HepG2 (cell line): ENCODE results near the gene GRB10. TPM values are rescaled to one million over a fixed set of nuclear protein-coding genes. Genes with fewer than 3 reads are reported as not detected.

Experiments used
- AHR ChIP-seq: IDR thresholded peaks from 2 replicates; pipeline ENCODE4 v1.6.1; 2018; ENCODE audit warnings: missing genetic modification reagents, missing compliant biosample characterization
- ARNT2 ChIP-seq: sonication (generic); formaldehyde crosslinking; IDR thresholded peaks from 2 replicates; pipeline ENCODE4 v1.8.0; 2022; ENCODE audit warnings: mild to moderate bottlenecking, low read depth, missing genetic modification reagents, moderate library complexity
- ARNTL ChIP-seq: sonication (generic); formaldehyde crosslinking; IDR thresholded peaks from 2 replicates; pipeline ENCODE4 v1.4.0; 2020; ENCODE audit warnings: mild to moderate bottlenecking, missing genetic modification reagents
- CEBPZ ChIP-seq: IDR thresholded peaks from 2 replicates; pipeline ENCODE4 v1.6.1; 2012; ENCODE audit warnings: low read length, improper control_type of control experiment
- ELF1 ChIP-seq: sonication (generic); formaldehyde crosslinking; IDR thresholded peaks from 2 replicates; pipeline ENCODE4 v1.4.0; 2020; ENCODE audit warnings: missing genetic modification reagents
- GLI4 ChIP-seq: sonication (generic); formaldehyde crosslinking; IDR thresholded peaks from 2 replicates; pipeline ENCODE4 v1.5.1; 2020; ENCODE audit warnings: missing genetic modification reagents, mild to moderate bottlenecking, moderate library complexity, borderline replicate concordance
- HNRNPUL1 ChIP-seq: fragments of 200-400 bp; formaldehyde crosslinking; IDR thresholded peaks from 2 replicates; pipeline ENCODE4 v1.6.1; 2017; ENCODE audit warnings: low read depth, mild to moderate bottlenecking, low read length, moderate library complexity
- ISX ChIP-seq: sonication (generic); formaldehyde crosslinking; conservative IDR thresholded peaks from 2 replicates; pipeline ENCODE4 v1.5.0; 2020; ENCODE audit warnings: missing genetic modification reagents
- NR2F6 ChIP-seq, 2 experiments: IDR thresholded peaks; 2 replicates each; pipeline ENCODE4 v1.6.1; 2016; ENCODE audit warnings: antibody characterized with exemption in 1 of 2, mild to moderate bottlenecking in 1 of 2
- SMYD3 ChIP-seq: sonication (generic); formaldehyde crosslinking; IDR thresholded peaks from 2 replicates; pipeline ENCODE4 v1.8.1; 2023; ENCODE audit warnings: mild to moderate bottlenecking, missing genetic modification reagents
- THRA ChIP-seq: sonication (generic); formaldehyde crosslinking; IDR thresholded peaks from 2 replicates; pipeline ENCODE4 v1.4.0; 2020; ENCODE audit warnings: missing genetic modification reagents, borderline replicate concordance
- ZBTB1 ChIP-seq: sonication (generic); formaldehyde crosslinking; IDR thresholded peaks from 2 replicates; pipeline ENCODE4 v1.4.0; 2020; ENCODE audit warnings: missing genetic modification reagents, borderline replicate concordance
- ZHX2 ChIP-seq, 2 experiments: sonication (generic) in 1 of 2; formaldehyde crosslinking in 1 of 2; IDR thresholded peaks; 2 replicates each; pipeline versions ENCODE4 v1.6.1 to v1.9.0; 2014 to 2022; ENCODE audit warnings: antibody characterized with exemption in 1 of 2, borderline replicate concordance in 1 of 2, inconsistent platforms in 1 of 2, low read depth in 1 of 2, missing genetic modification reagents in 1 of 2
- ZNF160 ChIP-seq: sonication (generic); formaldehyde crosslinking; IDR thresholded peaks from 2 replicates; pipeline ENCODE4 v1.8.0; 2022; ENCODE audit warnings: mild to moderate bottlenecking, inconsistent platforms, missing genetic modification reagents
- ZNF20 ChIP-seq: sonication (generic); formaldehyde crosslinking; IDR thresholded peaks from 2 replicates; pipeline ENCODE4 v1.4.0; 2020; ENCODE audit warnings: mild to moderate bottlenecking, moderate library complexity, missing genetic modification reagents
- ZNF343 ChIP-seq: sonication (generic); formaldehyde crosslinking; IDR thresholded peaks from 2 replicates; pipeline ENCODE4 v1.4.0; 2020; ENCODE audit warnings: mild to moderate bottlenecking, missing genetic modification reagents
- ZNF83 ChIP-seq: sonication (generic); formaldehyde crosslinking; IDR thresholded peaks from 2 replicates; pipeline ENCODE4 v1.4.0; 2020; ENCODE audit warnings: missing genetic modification reagents, mild to moderate bottlenecking, borderline replicate concordance
- ZSCAN29 ChIP-seq: sonication (generic); formaldehyde crosslinking; conservative IDR thresholded peaks from 2 replicates; pipeline ENCODE4 v1.4.0; 2020; ENCODE audit warnings: mild to moderate bottlenecking, missing genetic modification reagents
- polyA plus RNA-seq, 8 experiments: library from polyadenylated mRNA; depleted of rRNA in 3 of 8; stranded (reverse) in 7 of 8; unstranded in 1 of 8; fragments of >200 nt; fragmentation: Illumina TruSeq in 4 of 8; extraction: Trizol in 4 of 8; gene quantifications; 2 replicates each; pipeline versions ENCODE4 v1.2.1 to v1.2.3, GENCODE V29; 2011 to 2016; ENCODE audit warnings: low read depth in 4 of 8, missing spikeins in 1 of 8, mixed read lengths in 1 of 8; ENCODE audit not compliant: insufficient read depth in 1 of 8
- total RNA-seq, 5 experiments: library from RNA; depleted of rRNA; stranded (reverse); fragments of >200 nt; fragmentation: Illumina TruSeq; extraction: Trizol; gene quantifications; 2 replicates each; pipeline ENCODE4 v1.2.3, GENCODE V29; 2016; ENCODE audit warnings: low read depth in 1 of 5

GRB10 gene
- total and polyA plus RNA-seq, 2 of the 13 experiments (the other 11 are each of a cell fraction or from before 2014, with no cell fraction given) = 4.0 to 6.8 TPM

GRCh38 chr7:50564640-50565558, 217.8 kb downstream of the GRB10 start, which contains the start of gene DDC (continued):
- TF ChIP-seq HNRNPUL1 = peak; percentile 85
- 0 out of 2 replicates have a peak, but pooled peaks have one; percentile 30 for TF ChIP-seq ZNF343 (CRISPR knock-in tag)
- no peak for TF ChIP-seq SMYD3 (CRISPR knock-in tag)
- TF ChIP-seq ZSCAN29 = 0 out of 2 replicates have a peak, but pooled peaks have one; percentile 31
- 0 out of 2 replicates have a peak, but pooled peaks have one; percentile 15 for TF ChIP-seq ELF1
- no peak for TF ChIP-seq ZHX2 (IDR thresholded peaks at IDR 0.05; ENCODE audit: low read depth)
- no peak for TF ChIP-seq ZHX2 (CRISPR knock-in tag; IDR thresholded peaks at IDR 0.05; ENCODE audit: borderline replicate concordance)
- no peak for TF ChIP-seq ZNF83 (CRISPR knock-in tag)
- TF ChIP-seq GLI4 (CRISPR knock-in tag) = no peak
- no peak for TF ChIP-seq ZNF160 (CRISPR knock-in tag)
- TF ChIP-seq ARNT2 (CRISPR knock-in tag) = no peak
- no peak for TF ChIP-seq CEBPZ
- no peak for TF ChIP-seq ZNF20 (CRISPR knock-in tag)
- TF ChIP-seq ISX (CRISPR knock-in tag) = no peak
- TF ChIP-seq ARNTL (CRISPR knock-in tag) = peak; percentile 82
- no peak; the same call in 1 of the 2 replicates for TF ChIP-seq THRA (CRISPR knock-in tag)
- TF ChIP-seq NR2F6 (IDR thresholded peaks at IDR 0.05) = peak; percentile 94
- TF ChIP-seq NR2F6 (CRISPR knock-in tag; IDR thresholded peaks at IDR 0.05) = peak; percentile 87
- TF ChIP-seq AHR (CRISPR knock-in tag) = no peak
- no peak for TF ChIP-seq ZBTB1
